ENCODE results near the gene KBTBD2.
"Not testable (repeated sequence)": the region's sequence is repeated elsewhere in the genome, so short reads cannot be mapped to it uniquely, and the experiment has no call there.

GRCh38 chr7:32843763-32844162 is 47.8 kb downstream of the KBTBD2 start:
- not testable (repeated sequence) for TF ChIP-seq CTCF, POLR2A (IDR thresholded peaks at IDR 0.05)

All from uterus (tissue), 2 donors.